OCI-LY7 (cell line): ENCODE results near the gene CCDC27.

Experiments
- EZH2phosphoT487 ChIP-seq: fragments of 200-600 bp; sonication (generic); IDR thresholded peaks from 2 replicates; pipeline ENCODE4 v1.6.1; 2018; ENCODE audit warnings: low read depth, borderline replicate concordance, mild to moderate bottlenecking, mixed run types, antibody characterized with exemption, low read length, moderate library complexity, mixed read lengths
- TF ChIP-seq, protein P1 (sequence below): fragments of 200-600 bp; sonication (generic); conservative IDR thresholded peaks from 2 replicates; pipeline ENCODE4 v1.5.1; 2014; ENCODE audit warnings: mild to moderate bottlenecking, antibody characterized with exemption, low read length, moderate library complexity, mixed read lengths

GRCh38 chr1:3817138-3817740 lies 65.0 kb downstream of the CCDC27 start:
- TF ChIP-seq, protein P1, sequence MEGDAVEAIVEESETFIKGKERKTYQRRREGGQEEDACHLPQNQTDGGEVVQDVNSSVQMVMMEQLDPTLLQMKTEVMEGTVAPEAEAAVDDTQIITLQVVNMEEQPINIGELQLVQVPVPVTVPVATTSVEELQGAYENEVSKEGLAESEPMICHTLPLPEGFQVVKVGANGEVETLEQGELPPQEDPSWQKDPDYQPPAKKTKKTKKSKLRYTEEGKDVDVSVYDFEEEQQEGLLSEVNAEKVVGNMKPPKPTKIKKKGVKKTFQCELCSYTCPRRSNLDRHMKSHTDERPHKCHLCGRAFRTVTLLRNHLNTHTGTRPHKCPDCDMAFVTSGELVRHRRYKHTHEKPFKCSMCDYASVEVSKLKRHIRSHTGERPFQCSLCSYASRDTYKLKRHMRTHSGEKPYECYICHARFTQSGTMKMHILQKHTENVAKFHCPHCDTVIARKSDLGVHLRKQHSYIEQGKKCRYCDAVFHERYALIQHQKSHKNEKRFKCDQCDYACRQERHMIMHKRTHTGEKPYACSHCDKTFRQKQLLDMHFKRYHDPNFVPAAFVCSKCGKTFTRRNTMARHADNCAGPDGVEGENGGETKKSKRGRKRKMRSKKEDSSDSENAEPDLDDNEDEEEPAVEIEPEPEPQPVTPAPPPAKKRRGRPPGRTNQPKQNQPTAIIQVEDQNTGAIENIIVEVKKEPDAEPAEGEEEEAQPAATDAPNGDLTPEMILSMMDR = no peak
- no peak for TF ChIP-seq EZH2phosphoT487
